Naive B cell (primary cell): ENCODE results near the gene ZNF354B. TPM values are rescaled to one million over a fixed set of nuclear protein-coding genes. Genes with fewer than 3 reads are reported as not detected.
"Not testable (repeated sequence)": the region's sequence is repeated elsewhere in the genome, so short reads cannot be mapped to it uniquely, and the experiment has no call there.

Experiments
- ATAC-seq, 2 donors: fragments of 150-1000 bp; cut with Tn5 transposase; 2 replicates each; pipeline ENCODE4 v1.10.0; 2021; ENCODE audit warnings: low read depth in 2 of 2, mild to moderate bottlenecking in 2 of 2, moderate library complexity in 2 of 2
- DNase-seq: peaks from one replicate; pipeline ENCODE4 v3.0.0; 2022
- H3K27ac Mint-ChIP-seq, 6 donors: one replicate each; pipeline ENCODE4 v1.8.0; 2020 to 2022; ENCODE audit warnings: mild to moderate bottlenecking in 6 of 6, mixed read lengths in 6 of 6, moderate library complexity in 5 of 6, inconsistent platforms in 2 of 6
- H3K27me3 Mint-ChIP-seq, 3 donors: one replicate each; pipeline ENCODE4 v1.8.0; 2021 to 2022; ENCODE audit warnings: mixed read lengths in 3 of 3, mild to moderate bottlenecking in 1 of 3
- H3K36me3 Mint-ChIP-seq, 2 donors: one replicate each; pipeline ENCODE4 v1.8.0; 2020 to 2022; ENCODE audit warnings: mixed read lengths in 2 of 2, inconsistent platforms in 1 of 2, mild to moderate bottlenecking in 1 of 2
- H3K4me1 Mint-ChIP-seq, 3 donors: one replicate each; pipeline ENCODE4 v1.8.0; 2020 to 2022; ENCODE audit warnings: mixed read lengths in 3 of 3, inconsistent platforms in 1 of 3, mild to moderate bottlenecking in 1 of 3, moderate library complexity in 1 of 3
- H3K4me3 Mint-ChIP-seq, 8 donors: one replicate each; pipeline ENCODE4 v1.8.0; 2020 to 2022; ENCODE audit warnings: mild to moderate bottlenecking in 8 of 8, mixed read lengths in 8 of 8, moderate library complexity in 8 of 8, inconsistent platforms in 2 of 8
- H3K9me3 Mint-ChIP-seq, 7 donors: one replicate each; pipeline ENCODE4 v1.8.0; 2020 to 2022; ENCODE audit warnings: mixed read lengths in 7 of 7, mild to moderate bottlenecking in 5 of 7, inconsistent platforms in 2 of 7, moderate library complexity in 1 of 7
- polyA plus RNA-seq, 6 donors: library from polyadenylated mRNA; unstranded; fragments of 300-500 nt; fragmentation: Illumina TruSeq; gene quantifications; one replicate each; pipeline ENCODE4 v1.2.3, GENCODE V29; 2021; ENCODE audit warnings: low read depth in 6 of 6

ZNF354B gene
- polyA plus RNA-seq, 6 donors from 2014 or later: 2.3 to 9.0 (median 5.5) TPM

- Mint-ChIP-seq H3K9me3 (peaks cover 0 to 2% (median 0%) of the 10 kb centered on the region in 7 donors), H3K27me3 (peaks cover 20 to 39% (median 28%) of the 10 kb centered on the region in 3 donors), H3K36me3 (no peaks in the 10 kb centered on the region), H3K27ac (no peak overlapping the region), H3K4me1 (no peaks in the 10 kb centered on the region), H3K4me3 (no peak overlapping the region)
- no peak for DNase-seq
- no peak for ATAC-seq
Observed at GRCh38 chr5:178849316-178849715, 10.4 kb upstream of the ZNF354B start.

GRCh38 chr5:178851951-178852350, 7.8 kb upstream of the ZNF354B start:
- H3K4me1 Mint-ChIP-seq: no peaks in the 10 kb centered on the region
- no peak for DNase-seq
- H3K27ac Mint-ChIP-seq: no peak overlapping the region
- H3K36me3 Mint-ChIP-seq: no peaks in the 10 kb centered on the region
- no peak for ATAC-seq
- peaks cover 0 to 2% (median 0%) of the 10 kb centered on the region in 7 donors for H3K9me3 Mint-ChIP-seq
- H3K4me3 Mint-ChIP-seq: no peak overlapping the region
- peaks cover 24 to 45% (median 28%) of the 10 kb centered on the region in 3 donors for H3K27me3 Mint-ChIP-seq

GRCh38 chr5:178854284-178854683, 5.5 kb upstream of the ZNF354B start:
- H3K27ac Mint-ChIP-seq: no peak overlapping the region
- H3K27me3 Mint-ChIP-seq: peaks cover 21 to 32% (median 24%) of the 10 kb centered on the region in 3 donors
- peaks cover 0 to 2% (median 0%) of the 10 kb centered on the region in 3 donors for H3K4me1 Mint-ChIP-seq
- H3K9me3 Mint-ChIP-seq: peaks cover 0 to 3% (median 0%) of the 10 kb centered on the region in 7 donors
- ATAC-seq (no peak), DNase-seq (no peak)
- no peaks in the 10 kb centered on the region for H3K36me3 Mint-ChIP-seq
- H3K4me3 Mint-ChIP-seq: no peak overlapping the region

- not testable (repeated sequence) for H3K9me3 Mint-ChIP-seq, H3K27ac Mint-ChIP-seq, H3K36me3 Mint-ChIP-seq, ATAC-seq, DNase-seq, H3K27me3 Mint-ChIP-seq
- Mint-ChIP-seq H3K4me1 (peaks cover 12 to 27% (median 23%) of the 10 kb centered on the region in 3 donors), H3K4me3 (peak overlapping the region in 5 of 8 donors; percentile 20 to 92 (median 91))
Observed at GRCh38 chr5:178860615-178861014, 862 bp downstream of the ZNF354B start.

- DNase-seq: no peak
- H3K4me3 Mint-ChIP-seq: peak overlapping the region; percentile 59 to 89 (median 76)
- no peak for ATAC-seq
- peaks cover 0 to 2% (median 0%) of the 10 kb centered on the region in 7 donors for H3K9me3 Mint-ChIP-seq
- H3K27me3 Mint-ChIP-seq: no peaks in the 10 kb centered on the region
- peak overlapping the region in 4 of 6 donors; percentile 3 to 54 (median 12) for H3K27ac Mint-ChIP-seq
- H3K4me1 Mint-ChIP-seq: peaks cover 12 to 27% (median 23%) of the 10 kb centered on the region in 3 donors
- H3K36me3 Mint-ChIP-seq: peaks cover 5 to 15% of the 10 kb centered on the region in 2 donors
Observed at GRCh38 chr5:178861627-178862026, 1.9 kb downstream of the ZNF354B start.

GRCh38 chr5:178866946-178867345, 7.2 kb downstream of the ZNF354B start:
- Mint-ChIP-seq H3K4me3 (no peak overlapping the region), H3K4me1 (peaks cover 6 to 10% (median 8%) of the 10 kb centered on the region in 3 donors), H3K27me3 (no peaks in the 10 kb centered on the region), H3K9me3 (peaks cover 0 to 7% (median 5%) of the 10 kb centered on the region in 7 donors), H3K27ac (peak overlapping the region in 1 of 6 donors; percentile 52), H3K36me3 (peaks cover 51 to 52% of the 10 kb centered on the region in 2 donors)
- DNase-seq (no peak), ATAC-seq (no peak)

GRCh38 chr5:178869577-178869976, 9.8 kb downstream of the ZNF354B start:
- Mint-ChIP-seq H3K36me3 (peaks cover 72 to 77% of the 10 kb centered on the region in 2 donors), H3K4me1 (peaks cover 0 to 19% (median 12%) of the 10 kb centered on the region in 3 donors), H3K27ac (peak overlapping the region in 1 of 6 donors; percentile 13), H3K9me3 (peaks cover 16 to 27% (median 22%) of the 10 kb centered on the region in 7 donors), H3K27me3 (no peaks in the 10 kb centered on the region), H3K4me3 (no peak overlapping the region)
- DNase-seq (no peak), ATAC-seq (no peak)

- H3K36me3 Mint-ChIP-seq: peaks cover 80 to 86% of the 10 kb centered on the region in 2 donors
- H3K27me3 Mint-ChIP-seq: no peaks in the 10 kb centered on the region
- no peak overlapping the region for H3K4me3 Mint-ChIP-seq
- no peak overlapping the region for H3K27ac Mint-ChIP-seq
- peaks cover 0 to 21% (median 12%) of the 10 kb centered on the region in 3 donors for H3K4me1 Mint-ChIP-seq
- peaks cover 21 to 35% (median 30%) of the 10 kb centered on the region in 7 donors for H3K9me3 Mint-ChIP-seq
- ATAC-seq (no peak), DNase-seq (no peak)
Observed at GRCh38 chr5:178870411-178870810, 10.7 kb downstream of the ZNF354B start.

GRCh38 chr5:178872302-178872701, 12.5 kb downstream of the ZNF354B start:
- Mint-ChIP-seq H3K9me3 (peaks cover 21 to 49% (median 44%) of the 10 kb centered on the region in 7 donors), H3K27me3 (no peaks in the 10 kb centered on the region), H3K27ac (no peak overlapping the region), H3K4me3 (no peak overlapping the region), H3K36me3 (peaks cover 78 to 92% of the 10 kb centered on the region in 2 donors), H3K4me1 (peaks cover 0 to 21% (median 12%) of the 10 kb centered on the region in 3 donors)
- ATAC-seq (no peak), DNase-seq (no peak)

GRCh38 chr5:178883115-178883694, 23.5 kb downstream of the ZNF354B start:
- Mint-ChIP-seq H3K9me3 (peaks cover 28 to 81% (median 65%) of the 10 kb centered on the region in 7 donors), H3K36me3 (peaks cover 52 to 59% of the 10 kb centered on the region in 2 donors)
- not testable (repeated sequence) for H3K27ac Mint-ChIP-seq, H3K27me3 Mint-ChIP-seq, H3K4me1 Mint-ChIP-seq, H3K4me3 Mint-ChIP-seq, ATAC-seq, DNase-seq

- Mint-ChIP-seq H3K4me1 (no peaks in the 10 kb centered on the region), H3K4me3 (no peak overlapping the region), H3K36me3 (peaks cover 58 to 64% of the 10 kb centered on the region in 2 donors), H3K27ac (no peak overlapping the region), H3K9me3 (peaks cover 28 to 82% (median 68%) of the 10 kb centered on the region in 7 donors), H3K27me3 (no peaks in the 10 kb centered on the region)
- DNase-seq (no peak), ATAC-seq (no peak)
Observed at GRCh38 chr5:178883815-178884430, 24.2 kb downstream of the ZNF354B start.

GRCh38 chr5:178895615-178896571, 36.1 kb downstream of the ZNF354B start, which contains the start of gene ZFP2:
ZFP2 (plus strand) TSS chr5:178895913; CDS start chr5:178931314, 35,401 bp downstream.
- peaks cover 0 to 5% of the 10 kb centered on the region in 2 donors for H3K36me3 Mint-ChIP-seq
- H3K27me3 Mint-ChIP-seq: no peaks in the 10 kb centered on the region
- DNase-seq (peak; percentile 43), ATAC-seq (peak; percentile 80 to 86)
- H3K4me3 Mint-ChIP-seq: peak within 1 kb of the TSS; percentile 88 to 94 (median 91)
- H3K9me3 Mint-ChIP-seq: peaks cover 0 to 7% (median 3%) of the 10 kb centered on the region in 7 donors
- H3K27ac Mint-ChIP-seq: peak within 1 kb of the TSS in 4 of 6 donors; percentile 34 to 75 (median 72)
- peaks cover 7 to 16% (median 10%) of the 10 kb centered on the region in 3 donors for H3K4me1 Mint-ChIP-seq

- peaks cover 0 to 7% (median 6%) of the 10 kb centered on the region in 7 donors for H3K9me3 Mint-ChIP-seq
- H3K27ac Mint-ChIP-seq: peak overlapping the region in 4 of 6 donors; percentile 5 to 63 (median 30)
- DNase-seq (no peak), ATAC-seq (no peak)
- peaks cover 14 to 22% (median 20%) of the 10 kb centered on the region in 3 donors for H3K4me1 Mint-ChIP-seq
- no peaks in the 10 kb centered on the region for H3K27me3 Mint-ChIP-seq
- H3K36me3 Mint-ChIP-seq: peaks cover 9 to 22% of the 10 kb centered on the region in 2 donors
- H3K4me3 Mint-ChIP-seq: peak overlapping the region in 2 of 8 donors; percentile 68 to 70
Observed at GRCh38 chr5:178899289-178899688, 39.5 kb downstream of the ZNF354B start.
